Left lung (tissue), 10 donors: ENCODE measurements around the gene ALLC. TPM values are rescaled to one million over a fixed set of nuclear protein-coding genes. Genes with fewer than 3 reads are reported as not detected.

ENCODE experiments used
- ATAC-seq: fragments of 200-7000 bp; cut with Tn5 transposase; one replicate; pipeline ENCODE4 v1.9.1; 2020; ENCODE audit warnings: moderate library complexity
- DNase-seq, 4 donors: peaks; one replicate each; pipeline ENCODE4 v3.0.0-alpha.2; 2013 to 2020
- H3K27ac ChIP-seq, 2 donors: fragments of 200-600 bp; sonication (generic) in 1 of 2; one replicate each; pipeline versions ENCODE4 v1.5.0 to v1.8.0; 2020 to 2021
- H3K27me3 ChIP-seq, 2 donors: fragments of 200-600 bp; sonication (generic) in 1 of 2; one replicate each; pipeline versions ENCODE4 v1.5.0 to v1.8.0; 2020 to 2021
- H3K36me3 ChIP-seq, 2 donors: fragments of 200-600 bp; sonication (generic) in 1 of 2; one replicate each; pipeline versions ENCODE4 v1.5.0 to v1.8.0; 2020 to 2021
- H3K4me1 ChIP-seq, 2 donors: fragments of 200-600 bp; one replicate each; pipeline ENCODE4 v1.8.0; 2021
- H3K4me3 ChIP-seq, 2 donors: fragments of 200-600 bp; sonication (generic) in 1 of 2; one replicate each; pipeline versions ENCODE4 v1.5.0 to v1.8.0; 2020 to 2021; ENCODE audit warnings: mild to moderate bottlenecking in 1 of 2
- H3K9me3 ChIP-seq, 2 donors: fragments of 200-600 bp; sonication (generic) in 1 of 2; one replicate each; pipeline versions ENCODE4 v1.5.0 to v1.8.0; 2020 to 2021
- CTCF ChIP-seq, 2 donors: fragments of 200-600 bp; sonication (generic) in 1 of 2; IDR thresholded peaks; one replicate each; pipeline versions ENCODE4 v1.5.0 to v1.8.0; 2021; ENCODE audit warnings: antibody characterized with exemption in 2 of 2
- intact Hi-C, 2 donors: fragments of 100-400 bp; cut with DNase I; formaldehyde crosslinking; loops; one replicate each; pipeline versions ENCODE4 v1.11.2 to v1.14.2; 2022
- polyA plus RNA-seq, 6 donors: library from polyadenylated mRNA; unstranded; fragments of 120-200 nt; gene quantifications; one replicate each; pipeline ENCODE4 v1.2.1, GENCODE V29; 2013; ENCODE audit not compliant: insufficient read length in 6 of 6
- total RNA-seq, 2 donors: library from RNA; stranded (reverse); fragmentation: NEBNext Ultra II Directional; extraction: Animal tissue kit (Norgen Biotek cat#: 25700); gene quantifications; one replicate each; pipeline ENCODE4 v1.2.1, GENCODE V29; 2021
- donor health status: DM: no; HTN: yes; CAD: no.
- donor health status: DM: no; HTN: no; CAD: no.

ALLC gene
- total and polyA plus RNA-seq, 8 donors = 0.13 TPM; not detected in 7

- TF ChIP-seq CTCF (IDR thresholded peaks at IDR 0.05) = no peak
- no peak overlapping the region for H3K4me3 ChIP-seq
- H3K27me3 ChIP-seq = peaks cover 0 to 9% of the 10 kb centered on the region in 2 donors
- no peaks in the 10 kb centered on the region for H3K4me1 ChIP-seq
- H3K27ac ChIP-seq = no peak overlapping the region
- intact Hi-C loops = no loop called here
- H3K36me3 ChIP-seq = no peaks in the 10 kb centered on the region
- DNase-seq = no peak
- no peak for ATAC-seq
- H3K9me3 ChIP-seq = no peaks in the 10 kb centered on the region
These were observed 93.8 kb downstream of the ALLC start for GRCh38 chr2:3751806-3752205.

Other genes starting within 250 kb of the ALLC start
- 10 to 100 TPM; 72.0 to 83.8 TPM for gene ADI1, start 138.7 kb upstream of the ALLC start, total RNA-seq
- 10 to 100 TPM; 34.8 to 45.1 (median 39.5) TPM for gene ADI1, start 138.7 kb upstream of the ALLC start, polyA plus RNA-seq
- 10 to 100 TPM; 16.1 to 22.8 TPM for gene RNASEH1, start 99.9 kb upstream of the ALLC start, total RNA-seq
- 10 to 100 TPM; 17.8 to 21.8 (median 18.8) TPM for gene RNASEH1, start 99.9 kb upstream of the ALLC start, polyA plus RNA-seq
- 1,000 to 10,000 TPM in 1 of 2 donors, 100 to 1,000 TPM in 1; 909 to 1,079 TPM for gene RPS7, start 82.9 kb upstream of the ALLC start, total RNA-seq
- gene RPS7, start 82.9 kb upstream of the ALLC start, polyA plus RNA-seq = 1,000 to 10,000 TPM; 1,866 to 2,291 (median 2,093) TPM
- gene COLEC11, start 63.1 kb upstream of the ALLC start, total RNA-seq = 1 to 10 TPM in 1 of 2 donors, under 1 TPM in 1; 0.84 to 1.4 TPM
- 1 to 10 TPM; 3.3 to 7.1 (median 4.8) TPM for gene COLEC11, start 63.1 kb upstream of the ALLC start, polyA plus RNA-seq
- gene DCDC2C, start 45.4 kb downstream of the ALLC start, total RNA-seq = not detected
- gene DCDC2C, start 45.4 kb downstream of the ALLC start, polyA plus RNA-seq = not detected